Astrocyte (in vitro differentiated cells and primary cell): ENCODE results near the gene DIP2B.

Source experiments
- CTCF ChIP-seq: IDR thresholded peaks from 2 replicates; pipeline ENCODE4 v1.5.1; 2011; ENCODE audit warnings: low read depth, mild to moderate bottlenecking, inconsistent platforms, low read length, moderate library complexity; ENCODE audit not compliant: insufficient read depth
- EZH2 ChIP-seq: IDR thresholded peaks from 2 replicates; pipeline ENCODE4 v1.6.1; 2012; ENCODE audit warnings: mild to moderate bottlenecking, low read length, inconsistent platforms; ENCODE audit not compliant: insufficient read depth

DNA sequence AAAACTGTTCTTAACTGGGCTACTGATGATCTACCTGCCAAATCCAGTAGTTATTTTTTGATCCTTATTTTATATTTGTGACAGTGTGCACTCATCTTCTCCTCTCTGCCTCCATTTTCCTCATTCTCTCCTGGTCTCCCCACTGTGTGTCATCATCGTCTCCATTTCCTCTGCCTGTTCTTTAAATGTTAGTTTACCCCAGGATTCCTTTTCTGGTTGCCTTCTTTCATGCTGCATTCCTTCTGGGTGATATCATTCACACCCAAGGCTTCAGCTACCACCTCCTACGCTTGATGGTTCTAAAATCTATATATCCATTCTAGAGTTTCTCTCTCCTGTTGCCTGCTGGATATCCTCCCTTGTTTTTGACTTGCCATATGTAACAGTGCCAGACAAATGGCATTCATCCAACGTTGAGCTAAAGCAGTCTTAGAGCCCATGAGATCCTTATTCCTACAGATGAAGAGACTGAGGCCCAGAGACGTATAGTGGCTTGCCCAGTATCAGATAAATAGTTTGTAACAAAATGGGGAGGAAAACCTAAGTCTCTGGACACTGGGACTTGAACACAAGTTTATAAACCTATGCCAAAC is 109.5 kb downstream of the DIP2B start:
- TF ChIP-seq CTCF (no peak), EZH2 (no peak)
